ENCODE measurements around the gene BCL2A1.
"Not testable (repeated sequence)": the region's sequence is repeated elsewhere in the genome, so short reads cannot be mapped to it uniquely, and the experiment has no call there.

Gene BCL2A1

GRCh38 chr15:79989183-79989582, 18.2 kb upstream of the BCL2A1 start:
- DNase-seq (ENCODE audit: low read depth, low spot score): no peak

- no peak for DNase-seq (ENCODE audit: low read depth, low spot score)
Observed at GRCh38 chr15:79988448-79989117, 17.6 kb upstream of the BCL2A1 start.

- DNase-seq (ENCODE audit: low read depth, low spot score): no peak
Observed at GRCh38 chr15:79987969-79988368, 17.0 kb upstream of the BCL2A1 start.

GRCh38 chr15:79987569-79987955, 16.6 kb upstream of the BCL2A1 start:
- no peak for DNase-seq (ENCODE audit: low read depth, low spot score)

GRCh38 chr15:79981831-79982455, 10.9 kb upstream of the BCL2A1 start:
- DNase-seq (ENCODE audit: low read depth, low spot score): no peak

- no peak for DNase-seq (ENCODE audit: low read depth, low spot score)
Observed at GRCh38 chr15:79978655-79979514, 7.9 kb upstream of the BCL2A1 start.

GRCh38 chr15:79978260-79978654, 7.3 kb upstream of the BCL2A1 start:
- no peak for DNase-seq (ENCODE audit: low read depth, low spot score)

- no peak for DNase-seq (ENCODE audit: low read depth, low spot score)
Observed at GRCh38 chr15:79977431-79978054, 6.5 kb upstream of the BCL2A1 start.

GRCh38 chr15:79973456-79974195, 2.6 kb upstream of the BCL2A1 start:
- no peak for DNase-seq (ENCODE audit: low read depth, low spot score)

GRCh38 chr15:79972863-79973262, 1.9 kb upstream of the BCL2A1 start:
- no peak for DNase-seq (ENCODE audit: low read depth, low spot score)

- no peak for DNase-seq (ENCODE audit: low read depth, low spot score)
Observed at GRCh38 chr15:79970181-79970580, 815 bp downstream of the BCL2A1 start.

GRCh38 chr15:79969146-79969545, 1.9 kb downstream of the BCL2A1 start:
- no peak for DNase-seq (ENCODE audit: low read depth, low spot score)

- no peak for DNase-seq (ENCODE audit: low read depth, low spot score)
Observed at GRCh38 chr15:79967298-79968182, 3.5 kb downstream of the BCL2A1 start.

GRCh38 chr15:79966634-79967297, 4.2 kb downstream of the BCL2A1 start:
- no peak for DNase-seq (ENCODE audit: low read depth, low spot score)

GRCh38 chr15:79965846-79966630, 5.0 kb downstream of the BCL2A1 start:
- DNase-seq (ENCODE audit: low read depth, low spot score): no peak

GRCh38 chr15:79964232-79964805, 6.7 kb downstream of the BCL2A1 start:
- no peak for DNase-seq (ENCODE audit: low read depth, low spot score)

- DNase-seq (ENCODE audit: low read depth, low spot score): not testable (repeated sequence)
Observed at GRCh38 chr15:79962921-79963320, 8.1 kb downstream of the BCL2A1 start.

- no peak for DNase-seq (ENCODE audit: low read depth, low spot score)
Observed at GRCh38 chr15:79962178-79962577, 8.8 kb downstream of the BCL2A1 start.

Data from astrocyte of the hippocampus (primary cell).